Tibial artery (tissue), 4 donors: Measurements from ENCODE around the gene ZYX.

ENCODE experiments used
- DNase-seq, 2 donors: peaks; one replicate each; pipeline ENCODE4 v3.0.0-alpha.2; 2019
- H3K27ac ChIP-seq, 2 donors: fragments of 200-600 bp; sonication (generic) in 1 of 2; 1 replicate in 1 of 2; 2 replicates in 1 of 2; pipeline ENCODE4 v1.5.1; 2018 to 2019; ENCODE audit warnings: mild to moderate bottlenecking in 1 of 2
- H3K27me3 ChIP-seq, 2 donors: fragments of 200-600 bp; sonication (generic) in 1 of 2; one replicate each; pipeline versions ENCODE4 v1.5.1 to v1.6.0; 2016 to 2019
- H3K36me3 ChIP-seq, 3 donors: fragments of 200-600 bp; sonication (generic) in 2 of 3; one replicate each; pipeline ENCODE4 v1.5.1; 2016 to 2019; ENCODE audit warnings: mild to moderate bottlenecking in 2 of 3
- H3K4me1 ChIP-seq, 4 donors: fragments of 200-600 bp; sonication (generic) in 2 of 4; 1 replicate in 3 of 4; 2 replicates in 1 of 4; pipeline ENCODE4 v1.5.1; 2016 to 2019
- H3K4me3 ChIP-seq, 2 donors: fragments of 200-600 bp; sonication (generic) in 1 of 2; 1 replicate in 1 of 2; 2 replicates in 1 of 2; pipeline ENCODE4 v1.5.1; 2018 to 2019; ENCODE audit warnings: mild to moderate bottlenecking in 2 of 2
- H3K9me3 ChIP-seq, 3 donors: fragments of 200-600 bp; sonication (generic) in 1 of 3; one replicate each; pipeline ENCODE4 v1.5.1; 2016 to 2019
- intact Hi-C: fragments of 100-400 bp; cut with DNase I; formaldehyde crosslinking; loops from one replicate; pipeline ENCODE4 v1.15.0; 2023; ENCODE audit warnings: low total_unique reads
- TF ChIP-seq, protein P1 (sequence below), 2 experiments: fragments of 200-600 bp in 1 of 2; fragments of 450-650 bp in 1 of 2; IDR thresholded peaks; one replicate each; pipeline ENCODE4 v1.5.1; 2017 to 2019; ENCODE audit warnings: antibody characterized with exemption in 2 of 2, mild to moderate bottlenecking in 1 of 2, moderate library complexity in 1 of 2

Gene ZYX

DNA sequence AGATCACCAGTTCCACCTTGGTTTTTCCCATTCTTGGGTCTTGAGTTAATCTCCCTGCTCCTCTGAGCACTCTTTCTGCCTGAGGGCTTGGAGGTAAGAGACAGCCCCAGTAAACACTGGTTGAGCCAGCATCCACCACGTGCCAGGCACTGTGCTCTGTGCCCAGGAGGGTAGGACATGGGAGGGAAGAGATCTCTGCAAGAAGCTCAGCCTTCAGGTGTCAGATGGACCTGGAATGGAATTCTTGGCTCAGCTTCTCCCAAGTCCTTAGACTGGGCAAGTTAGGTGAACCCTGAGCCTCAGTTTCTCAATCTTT is 2.5 kb downstream of the ZYX start:
- TF ChIP-seq, protein P1, sequence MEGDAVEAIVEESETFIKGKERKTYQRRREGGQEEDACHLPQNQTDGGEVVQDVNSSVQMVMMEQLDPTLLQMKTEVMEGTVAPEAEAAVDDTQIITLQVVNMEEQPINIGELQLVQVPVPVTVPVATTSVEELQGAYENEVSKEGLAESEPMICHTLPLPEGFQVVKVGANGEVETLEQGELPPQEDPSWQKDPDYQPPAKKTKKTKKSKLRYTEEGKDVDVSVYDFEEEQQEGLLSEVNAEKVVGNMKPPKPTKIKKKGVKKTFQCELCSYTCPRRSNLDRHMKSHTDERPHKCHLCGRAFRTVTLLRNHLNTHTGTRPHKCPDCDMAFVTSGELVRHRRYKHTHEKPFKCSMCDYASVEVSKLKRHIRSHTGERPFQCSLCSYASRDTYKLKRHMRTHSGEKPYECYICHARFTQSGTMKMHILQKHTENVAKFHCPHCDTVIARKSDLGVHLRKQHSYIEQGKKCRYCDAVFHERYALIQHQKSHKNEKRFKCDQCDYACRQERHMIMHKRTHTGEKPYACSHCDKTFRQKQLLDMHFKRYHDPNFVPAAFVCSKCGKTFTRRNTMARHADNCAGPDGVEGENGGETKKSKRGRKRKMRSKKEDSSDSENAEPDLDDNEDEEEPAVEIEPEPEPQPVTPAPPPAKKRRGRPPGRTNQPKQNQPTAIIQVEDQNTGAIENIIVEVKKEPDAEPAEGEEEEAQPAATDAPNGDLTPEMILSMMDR (IDR thresholded peaks at IDR 0.05): no peak
- Histone ChIP-seq H3K4me1 (peaks cover 0 to 75% (median 72%) of the 10 kb centered on the region in 4 donors), H3K27me3 (no peaks in the 10 kb centered on the region), H3K27ac (peak overlapping the region; percentile 96 to 100), H3K4me3 (peak overlapping the region; percentile 69 to 98), H3K9me3 (no peaks in the 10 kb centered on the region), H3K36me3 (peaks cover 5 to 28% (median 16%) of the 10 kb centered on the region in 3 donors)
- peak in 1 of 2 donors; percentile 67 for DNase-seq
- intact Hi-C loops: loop anchor here (5.0 kb wide), 1 partner anchor 34 kb away; no protein-coding TSS in a partner anchor

DNA sequence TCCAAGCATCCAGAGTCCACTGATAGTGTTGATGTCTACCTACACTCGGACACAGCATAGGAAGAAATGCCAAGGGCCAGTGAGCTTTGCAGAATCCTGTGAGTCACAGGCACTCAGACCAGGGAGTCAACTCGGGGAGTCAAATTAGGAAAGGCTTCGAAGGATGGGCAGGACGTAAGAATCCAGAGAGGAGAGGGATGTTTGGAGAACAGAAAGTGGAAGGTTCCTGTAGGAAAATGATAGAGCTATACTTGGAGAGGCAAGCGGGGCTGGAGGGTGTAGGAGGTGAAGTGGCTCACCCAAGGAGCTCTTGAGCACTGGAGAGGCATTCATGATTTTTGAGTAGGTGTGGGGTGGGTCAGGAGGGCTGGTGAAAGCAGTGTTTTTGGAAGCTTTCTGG is 3.0 kb downstream of the ZYX start:
- Histone ChIP-seq H3K27ac (peak overlapping the region; percentile 96 to 100), H3K27me3 (no peaks in the 10 kb centered on the region), H3K4me3 (peak overlapping the region; percentile 69 to 98), H3K9me3 (no peaks in the 10 kb centered on the region), H3K4me1 (peaks cover 0 to 75% (median 72%) of the 10 kb centered on the region in 4 donors), H3K36me3 (peaks cover 11 to 34% (median 21%) of the 10 kb centered on the region in 3 donors)
- TF ChIP-seq, protein P1 (IDR thresholded peaks at IDR 0.05): no peak
- intact Hi-C loops: loop anchor here (5.0 kb wide), 1 partner anchor 33 kb away; no protein-coding TSS in a partner anchor
- DNase-seq: peak; percentile 49 to 74

DNA sequence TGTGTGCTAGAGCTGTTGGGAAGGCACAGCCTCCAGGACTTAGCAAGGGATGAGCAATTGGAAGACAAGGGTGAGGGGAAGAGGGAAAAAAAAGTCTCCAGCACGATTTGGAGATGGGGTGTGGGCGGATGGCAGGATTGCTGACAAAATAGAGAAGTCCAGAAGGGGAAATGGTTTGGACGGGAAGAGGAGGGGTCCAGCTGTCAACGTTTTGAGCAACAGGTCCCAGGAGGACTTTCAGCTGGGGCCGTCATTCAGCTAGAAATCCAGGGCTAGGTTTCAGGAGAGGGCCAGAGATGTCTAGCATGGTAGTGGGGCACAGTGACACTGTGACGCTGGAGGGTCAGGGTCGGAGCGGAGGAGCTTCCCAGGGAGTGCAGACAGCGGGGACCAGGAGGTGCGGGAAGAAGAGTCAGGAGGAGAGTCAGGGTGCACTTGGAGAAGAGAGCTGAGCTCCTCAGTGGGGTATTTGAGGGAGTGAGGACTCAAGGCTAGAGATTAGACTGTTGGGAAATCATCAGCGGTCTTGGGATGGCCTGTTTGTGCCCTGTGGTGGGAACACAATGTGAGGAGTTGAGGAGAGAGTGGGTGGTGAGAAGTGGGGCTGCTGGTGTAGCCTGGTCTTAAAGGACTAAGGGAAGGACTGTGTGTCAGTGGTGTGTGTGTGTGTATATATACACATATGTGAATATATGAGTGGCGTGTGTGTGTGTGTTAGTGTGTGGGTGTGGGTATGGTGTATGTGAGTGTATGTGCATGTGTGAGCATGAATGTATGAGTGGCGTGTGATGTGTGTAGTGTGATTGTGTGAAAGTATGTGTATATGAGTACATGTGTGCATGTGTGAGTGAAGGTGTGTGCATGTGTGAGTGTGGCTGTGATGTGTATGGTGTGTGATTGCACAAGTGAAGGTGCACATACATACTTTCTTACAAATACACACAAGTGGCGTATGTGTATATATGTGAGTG is 3.8 kb downstream of the ZYX start:
- Histone ChIP-seq H3K27ac (peak overlapping the region; percentile 96 to 100), H3K36me3 (peaks cover 19 to 42% (median 29%) of the 10 kb centered on the region in 3 donors), H3K27me3 (no peaks in the 10 kb centered on the region), H3K4me3 (peak overlapping the region; percentile 69 to 98), H3K9me3 (no peaks in the 10 kb centered on the region), H3K4me1 (peaks cover 0 to 76% (median 69%) of the 10 kb centered on the region in 4 donors)
- intact Hi-C loops: loop anchor here (5.0 kb wide), 1 partner anchor 32 kb away; no protein-coding TSS in a partner anchor
- peak; percentile 44 to 73 for DNase-seq
- TF ChIP-seq, protein P1 (IDR thresholded peaks at IDR 0.05): no peak

DNA sequence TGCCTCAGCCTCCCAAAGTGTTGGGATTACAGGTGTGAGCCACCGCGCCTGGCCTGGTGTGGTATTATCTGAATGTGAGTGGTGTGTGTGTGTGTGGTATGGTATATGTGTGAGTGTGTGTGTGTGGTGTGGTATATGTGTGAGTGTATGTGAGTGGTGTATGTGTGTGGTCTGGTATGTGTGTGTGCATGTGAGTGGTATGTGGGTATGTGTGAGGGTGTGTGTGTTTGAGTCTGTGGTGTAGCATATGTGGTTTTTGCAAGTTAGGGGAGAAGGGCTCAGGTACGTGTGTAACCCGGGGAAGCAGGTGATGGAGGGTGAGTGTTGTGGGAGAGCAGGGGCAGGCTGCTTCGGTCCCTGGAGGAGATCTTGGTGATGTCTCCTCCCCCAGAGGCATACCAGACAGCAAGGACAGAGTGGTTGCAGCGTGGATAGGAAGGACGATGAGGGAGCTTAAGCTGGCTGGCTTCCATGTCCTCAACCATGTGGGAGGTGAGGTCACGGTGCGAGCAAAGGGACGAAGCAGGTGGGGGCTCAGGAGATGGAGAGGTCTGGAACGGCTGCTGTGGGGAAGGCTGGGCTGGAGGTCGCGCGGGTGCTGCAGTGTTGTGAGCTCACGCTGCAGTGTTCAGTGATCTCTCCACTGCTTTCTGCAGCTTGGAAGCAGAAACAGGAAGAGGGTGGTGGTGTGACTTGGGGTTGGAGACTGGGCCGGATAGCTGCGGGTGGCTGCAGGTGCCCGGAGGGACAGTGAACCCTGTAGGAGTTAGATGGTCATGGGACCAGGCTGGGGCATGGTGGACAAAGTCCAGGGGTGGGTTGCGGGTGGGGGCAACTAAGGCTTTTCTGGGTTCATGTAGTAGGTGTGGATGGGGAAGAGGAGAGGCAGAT is 5.0 kb downstream of the ZYX start:
- TF ChIP-seq, protein P1 (IDR thresholded peaks at IDR 0.05): no peak
- no peaks in the 10 kb centered on the region for H3K9me3 ChIP-seq
- peak overlapping the region; percentile 96 to 100 for H3K27ac ChIP-seq
- no peaks in the 10 kb centered on the region for H3K27me3 ChIP-seq
- peaks cover 2 to 88% (median 81%) of the 10 kb centered on the region in 4 donors for H3K4me1 ChIP-seq
- peaks cover 28 to 54% (median 41%) of the 10 kb centered on the region in 3 donors for H3K36me3 ChIP-seq
- H3K4me3 ChIP-seq: peak overlapping the region; percentile 14 to 69
- intact Hi-C loops: no loop called here
- DNase-seq: peak in 1 of 2 donors; percentile 72
